HFF-Myc (cell line): ENCODE results near the gene GNS.
A peak's percentile ranks its signal among the peaks of the same experiment; 100 is the strongest.
"Not testable (repeated sequence)": the region's sequence is repeated elsewhere in the genome, so short reads cannot be mapped to it uniquely, and the experiment has no call there.

Experiments
- DNase-seq: peaks from one replicate; pipeline ENCODE4 v3.0.0-alpha.2; 2011; ENCODE audit warnings: low read depth; ENCODE audit errors: extremely low read depth
- H3K4me3 ChIP-seq: replicated peaks from 2 replicates; pipeline ENCODE4 v1.5.1; 2011; ENCODE audit warnings: low read depth, mild to moderate bottlenecking, control low read depth, low read length
- TF ChIP-seq, protein P1 (sequence below): IDR thresholded peaks from 2 replicates; pipeline ENCODE4 v1.5.1; 2012; ENCODE audit warnings: mild to moderate bottlenecking, low read depth, low read length, control low read depth; ENCODE audit errors: missing control alignments

GNS gene

DNA sequence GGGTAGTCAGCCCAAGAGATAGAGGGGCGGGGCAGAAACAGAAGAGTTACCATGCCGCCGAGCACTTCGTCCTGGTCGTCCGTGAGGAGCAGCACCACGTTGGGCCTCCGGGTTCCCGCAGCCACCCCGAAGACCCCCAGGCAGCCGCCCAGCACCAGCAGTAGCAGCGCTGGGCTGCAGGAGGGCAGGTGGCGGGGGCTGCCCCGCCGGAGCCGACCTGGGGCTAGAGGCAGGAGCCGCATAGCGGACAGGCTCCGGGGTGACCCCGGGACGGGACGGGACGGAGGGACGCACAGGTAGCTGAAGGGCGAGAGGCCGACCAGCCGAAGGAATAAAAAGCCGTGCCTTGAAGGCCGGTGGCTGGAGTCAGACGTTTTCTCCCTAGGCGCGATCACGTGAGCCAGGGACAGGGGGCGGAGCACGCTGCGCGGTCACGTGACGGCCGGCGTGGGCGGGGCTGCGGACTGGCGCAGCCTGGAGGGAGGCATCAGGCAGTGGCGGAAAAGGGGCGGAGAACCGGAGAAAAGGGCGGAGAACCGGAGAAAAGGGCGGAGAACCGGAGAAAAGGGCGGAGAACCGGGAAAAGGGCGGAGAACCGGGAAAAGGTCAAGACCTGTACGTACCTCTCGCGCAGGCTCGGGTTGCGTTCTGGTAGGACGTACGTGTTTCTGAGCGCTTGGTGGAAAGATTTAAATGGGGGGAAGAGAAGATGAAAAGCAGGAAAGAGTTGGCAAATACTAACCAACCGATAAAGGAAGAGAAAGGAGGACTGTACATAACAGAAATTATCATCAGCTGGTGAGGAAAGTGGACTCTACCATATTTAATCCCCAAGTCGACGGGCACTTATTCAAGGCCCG is at the start of gene GNS:
TSS of gene GNS (minus strand) at position 372 of the 860 bp plus-strand sequence. CDS start at position 242, 130 bp downstream.
- peak; percentile 67 for DNase-seq
- TF ChIP-seq, protein P1, sequence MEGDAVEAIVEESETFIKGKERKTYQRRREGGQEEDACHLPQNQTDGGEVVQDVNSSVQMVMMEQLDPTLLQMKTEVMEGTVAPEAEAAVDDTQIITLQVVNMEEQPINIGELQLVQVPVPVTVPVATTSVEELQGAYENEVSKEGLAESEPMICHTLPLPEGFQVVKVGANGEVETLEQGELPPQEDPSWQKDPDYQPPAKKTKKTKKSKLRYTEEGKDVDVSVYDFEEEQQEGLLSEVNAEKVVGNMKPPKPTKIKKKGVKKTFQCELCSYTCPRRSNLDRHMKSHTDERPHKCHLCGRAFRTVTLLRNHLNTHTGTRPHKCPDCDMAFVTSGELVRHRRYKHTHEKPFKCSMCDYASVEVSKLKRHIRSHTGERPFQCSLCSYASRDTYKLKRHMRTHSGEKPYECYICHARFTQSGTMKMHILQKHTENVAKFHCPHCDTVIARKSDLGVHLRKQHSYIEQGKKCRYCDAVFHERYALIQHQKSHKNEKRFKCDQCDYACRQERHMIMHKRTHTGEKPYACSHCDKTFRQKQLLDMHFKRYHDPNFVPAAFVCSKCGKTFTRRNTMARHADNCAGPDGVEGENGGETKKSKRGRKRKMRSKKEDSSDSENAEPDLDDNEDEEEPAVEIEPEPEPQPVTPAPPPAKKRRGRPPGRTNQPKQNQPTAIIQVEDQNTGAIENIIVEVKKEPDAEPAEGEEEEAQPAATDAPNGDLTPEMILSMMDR: no peak
- peak within 1 kb of the TSS; percentile 95 for H3K4me3 ChIP-seq

DNA sequence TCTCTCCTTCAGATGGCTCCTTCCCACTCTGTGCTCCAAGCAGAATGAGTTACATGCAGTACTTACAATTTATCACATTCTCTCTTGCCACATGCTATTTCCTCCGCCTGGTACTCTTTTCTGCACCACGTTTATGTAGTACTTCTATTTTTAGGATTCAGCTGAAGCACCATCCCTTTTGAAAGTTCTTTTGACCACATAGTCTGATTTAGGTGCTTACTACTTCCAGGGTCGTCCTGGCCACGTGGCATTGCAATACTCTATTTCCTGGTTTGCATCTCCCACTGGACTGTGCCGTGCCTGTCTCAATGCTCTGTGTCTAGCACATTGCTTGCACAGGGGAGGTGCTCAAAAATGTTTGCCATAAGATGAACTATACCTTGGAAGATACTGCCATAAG is 48.9 kb upstream of the GNS start:
- TF ChIP-seq, protein P1: no peak
- no peak for DNase-seq

DNA sequence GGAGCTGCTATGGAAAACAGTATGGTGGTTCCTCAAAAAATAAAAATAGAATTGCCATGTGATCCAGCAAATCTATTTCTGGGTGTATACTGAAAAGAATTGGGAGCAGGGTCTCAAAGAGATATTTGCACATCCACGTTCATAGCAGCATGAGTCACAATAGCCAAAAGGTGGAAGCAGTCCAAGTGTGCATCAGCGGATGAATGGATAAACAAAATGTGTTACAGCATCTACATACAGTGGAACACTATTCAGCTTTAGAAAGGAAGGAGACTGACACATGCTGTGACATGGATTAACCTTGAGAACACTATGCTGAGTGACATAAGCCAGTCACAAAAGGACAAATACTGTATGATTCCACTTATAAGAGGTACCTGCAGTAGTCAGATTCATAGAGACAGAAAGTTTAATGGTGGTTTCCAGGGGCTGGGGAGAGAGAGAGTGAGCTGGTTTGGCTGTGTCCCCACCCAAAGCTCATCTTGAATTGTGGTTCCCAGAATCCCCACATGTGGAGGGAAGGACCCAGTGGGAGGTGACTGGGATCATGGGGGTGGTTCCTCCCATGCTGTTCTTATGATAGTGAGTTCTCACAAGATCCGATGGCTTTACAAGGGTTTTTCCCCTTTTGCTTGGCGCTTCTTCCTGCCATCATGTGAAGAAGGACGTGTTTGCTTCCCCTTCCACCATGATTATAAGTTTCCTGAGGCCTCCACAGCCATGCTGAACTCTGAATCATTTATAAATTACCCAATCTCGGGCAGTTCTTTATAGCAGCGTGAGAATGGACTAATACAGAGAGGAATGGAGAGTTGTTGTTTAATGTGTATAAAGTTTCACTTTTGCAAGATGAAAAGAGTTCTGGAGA is 47.6 kb upstream of the GNS start:
- peak; percentile 47 for DNase-seq
- no peak overlapping the region for H3K4me3 ChIP-seq
- TF ChIP-seq, protein P1: no peak

More for the DNA sequence above, 48.9 kb upstream of the GNS start:
- no peak overlapping the region for H3K4me3 ChIP-seq

DNA sequence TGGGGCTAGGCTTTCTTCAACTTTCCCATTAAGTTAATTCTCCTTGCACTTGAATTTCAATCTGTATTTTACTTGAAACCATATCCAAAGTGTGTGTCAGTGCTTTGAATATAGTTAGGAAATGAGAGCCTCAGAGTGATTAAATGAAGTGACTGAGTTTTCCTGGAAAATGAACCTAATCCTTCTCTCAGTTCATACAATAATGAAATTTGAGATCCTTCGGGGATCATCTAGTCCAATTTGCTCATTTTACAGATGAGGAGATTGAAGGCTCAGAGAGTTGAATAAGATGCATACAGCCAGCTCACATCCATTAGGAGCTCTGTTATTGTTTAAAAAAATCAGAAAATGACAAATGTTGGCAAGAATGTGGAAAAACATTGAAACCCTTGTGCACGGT is 47.0 kb upstream of the GNS start:
- H3K4me3 ChIP-seq: no peak overlapping the region
- TF ChIP-seq, protein P1: no peak
- DNase-seq: no peak

DNA sequence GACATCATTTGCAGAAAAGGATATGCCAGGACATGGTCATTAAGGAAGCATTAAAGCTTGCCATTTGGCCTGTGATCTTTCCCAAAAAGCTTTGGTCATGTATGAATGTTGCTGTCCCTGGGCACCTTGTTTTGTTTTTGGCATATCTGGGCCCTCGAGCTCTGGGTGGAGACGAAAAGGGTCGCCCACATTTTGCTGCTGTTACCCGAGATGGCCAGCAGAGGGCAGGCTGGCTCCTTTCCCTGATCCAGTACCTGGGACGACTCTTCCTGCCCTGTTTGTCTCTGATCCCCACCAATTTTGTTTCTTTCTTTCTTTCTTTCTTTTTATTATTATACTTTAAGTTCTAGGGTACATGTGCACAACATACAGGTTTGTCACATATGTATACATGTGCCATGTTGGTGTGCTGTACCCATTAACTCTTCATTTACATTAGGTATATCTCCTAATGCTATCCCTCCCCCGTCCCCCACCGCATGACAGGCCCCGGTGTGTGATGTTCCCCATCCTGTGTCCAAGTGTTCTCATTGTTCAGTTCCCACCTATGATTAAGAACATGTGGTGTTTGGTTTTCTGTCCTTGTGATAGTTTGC is 43.1 kb upstream of the GNS start:
- DNase-seq, H3K4me3 ChIP-seq: not testable (repeated sequence)
- TF ChIP-seq, protein P1: peak; percentile 83

DNA sequence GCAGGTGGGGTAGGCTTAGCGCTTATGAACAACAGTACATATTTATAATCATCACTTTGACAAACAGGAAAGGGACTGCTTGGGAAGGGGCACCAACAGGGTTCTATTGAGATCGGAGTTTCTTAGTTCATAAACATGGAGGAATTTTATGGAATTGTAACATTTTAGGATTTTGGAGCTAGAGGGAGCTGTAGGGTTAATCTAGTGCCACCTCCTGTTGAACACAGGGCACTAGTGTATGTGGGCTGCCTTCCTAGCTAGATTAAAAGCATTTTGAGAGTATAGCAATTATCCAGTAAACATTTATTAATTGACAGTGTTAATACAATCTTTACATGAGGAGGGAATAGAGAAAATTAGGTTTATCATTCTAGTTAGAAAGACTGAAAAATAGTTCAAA is 42.2 kb upstream of the GNS start:
- no peak for DNase-seq
- TF ChIP-seq, protein P1: peak; percentile 43
- no peak overlapping the region for H3K4me3 ChIP-seq
